IMR-90 (cell line): ENCODE data around the gene CXCL13. TPM values are rescaled to one million over a fixed set of nuclear protein-coding genes. Genes with fewer than 3 reads are reported as not detected.

Experiments used
- ATAC-seq: fragments of 200-7000 bp; cut with Tn5 transposase; 2 replicates; pipeline ENCODE4 v1.9.1; 2020; ENCODE audit warnings: low read depth, mild to moderate bottlenecking, moderate library complexity
- BruUV-seq: library from RNA; stranded (reverse); fragments of 400-500 nt; replicated peaks from 2 replicates; lab custom pipeline; 2021; lab: Mats Ljungman, UMichigan
- CTCF ChIA-PET: fragments of 300-600 bp; formaldehyde crosslinking; extraction: SDS; loops from one replicate; lab custom pipeline; 2021; ENCODE audit warnings: antibody characterized with exemption; lab: Yijun Ruan, JAX
- POLR2A ChIA-PET: fragments of 300-600 bp; sonication (Branson Sonifier 250); formaldehyde crosslinking; loops from one replicate; lab custom pipeline; 2022; ENCODE audit warnings: antibody characterized with exemption; ENCODE audit not compliant: unreplicated experiment; lab: Charles Lee
- DNase-seq: peaks from one replicate; pipeline ENCODE4 v3.0.0; 2013
- H2AFZ ChIP-seq: replicated peaks from 2 replicates; pipeline ENCODE3; 2013; ENCODE audit warnings: low read length, mild to moderate bottlenecking; ENCODE audit not compliant: poor library complexity
- H2AK5ac ChIP-seq: 2 replicates; pipeline ENCODE4 v1.6.1; 2013; ENCODE audit warnings: low read depth, low read length, inconsistent platforms
- H2AK9ac ChIP-seq: replicated peaks from 2 replicates; pipeline ENCODE3; 2013; ENCODE audit warnings: mild to moderate bottlenecking, low read depth, low read length, moderate library complexity; ENCODE audit not compliant: poor library complexity
- H2BK120ac ChIP-seq: 2 replicates; pipeline ENCODE4 v1.6.1; 2013; ENCODE audit warnings: low read depth, low read length, inconsistent platforms
- H2BK15ac ChIP-seq: 3 replicates; pipeline ENCODE4 v1.6.1; 2013; ENCODE audit warnings: low read depth, low read length, inconsistent platforms
- H2BK20ac ChIP-seq: 2 replicates; pipeline ENCODE4 v1.6.1; 2013; ENCODE audit warnings: low read depth, mild to moderate bottlenecking, inconsistent platforms, low read length, moderate library complexity
- H2BK5ac ChIP-seq: 2 replicates; pipeline ENCODE4 v1.6.1; 2013; ENCODE audit warnings: mild to moderate bottlenecking, low read depth, low read length, inconsistent platforms; ENCODE audit not compliant: poor library complexity, severe bottlenecking
- H3K14ac ChIP-seq: replicated peaks from 2 replicates; pipeline ENCODE4 v1.6.1; 2013; ENCODE audit warnings: low read depth, low read length, inconsistent platforms
- H3K18ac ChIP-seq: 2 replicates; pipeline ENCODE4 v1.6.1; 2013; ENCODE audit warnings: low read depth, low read length, control low read depth
- H3K23ac ChIP-seq: 2 replicates; pipeline ENCODE4 v1.6.1; 2013; ENCODE audit warnings: low read depth, low read length, inconsistent platforms
- H3K27ac ChIP-seq: 2 replicates; pipeline ENCODE4 v1.5.1; 2013; ENCODE audit warnings: mild to moderate bottlenecking, control low read depth, low read length; ENCODE audit not compliant: insufficient read depth
- H3K27me3 ChIP-seq: 2 replicates; pipeline ENCODE4 v1.6.1; 2013; ENCODE audit warnings: low read length; ENCODE audit not compliant: control insufficient read depth, insufficient read depth
- H3K36me3 ChIP-seq: 2 replicates; pipeline ENCODE4 v1.6.1; 2013; ENCODE audit warnings: low read length, mixed read lengths; ENCODE audit not compliant: control insufficient read depth, insufficient read depth
- H3K4ac ChIP-seq: 2 replicates; pipeline ENCODE4 v1.6.1; 2013; ENCODE audit warnings: low read depth, low read length, inconsistent platforms
- H3K4me1 ChIP-seq: 2 replicates; pipeline ENCODE4 v1.6.1; 2013; ENCODE audit warnings: low read length, mixed read lengths; ENCODE audit not compliant: control insufficient read depth, insufficient read depth
- H3K4me2 ChIP-seq: 2 replicates; pipeline ENCODE4 v1.6.1; 2013; ENCODE audit warnings: low read depth, mild to moderate bottlenecking, control low read depth, low read length, moderate library complexity
- H3K4me3 ChIP-seq: 2 replicates; pipeline ENCODE4 v1.5.1; 2013; ENCODE audit warnings: low read depth, mild to moderate bottlenecking, control low read depth, low read length, moderate library complexity; ENCODE audit not compliant: insufficient read depth
- H3K56ac ChIP-seq: 2 replicates; pipeline ENCODE4 v1.6.1; 2013; ENCODE audit warnings: low read length, inconsistent platforms; ENCODE audit not compliant: insufficient read depth; ENCODE audit errors: extremely low read depth
- H3K79me1 ChIP-seq, 2 experiments: 2 replicates each; pipeline ENCODE4 v1.6.1; 2013; ENCODE audit warnings: low read length in 2 of 2, inconsistent platforms in 1 of 2, low read depth in 1 of 2
- H3K9ac ChIP-seq: 2 replicates; pipeline ENCODE4 v1.6.1; 2013; ENCODE audit warnings: low read depth, low read length, control low read depth
- H3K9me1 ChIP-seq: 2 replicates; pipeline ENCODE4 v1.6.1; 2013; ENCODE audit warnings: low read length, inconsistent platforms; ENCODE audit not compliant: insufficient read depth
- H3K9me3 ChIP-seq: 2 replicates; pipeline ENCODE4 v1.6.1; 2013; ENCODE audit warnings: low read length; ENCODE audit not compliant: control insufficient read depth, insufficient read depth
- H4K20me1 ChIP-seq: 2 replicates; pipeline ENCODE4 v1.6.1; 2013; ENCODE audit warnings: low read length, inconsistent platforms; ENCODE audit not compliant: insufficient read depth
- H4K5ac ChIP-seq: 2 replicates; pipeline ENCODE4 v1.6.1; 2013; ENCODE audit warnings: mild to moderate bottlenecking, low read depth, low read length, control low read depth
- H4K8ac ChIP-seq, 2 experiments: 2 replicates each; pipeline ENCODE4 v1.6.1; 2013; ENCODE audit warnings: low read depth in 2 of 2, low read length in 2 of 2, control low read depth in 1 of 2, inconsistent platforms in 1 of 2
- H4K91ac ChIP-seq: 2 replicates; pipeline ENCODE4 v1.6.1; 2013; ENCODE audit warnings: low read depth, low read length, inconsistent platforms; ENCODE audit not compliant: insufficient read depth
- CHD1 ChIP-seq: IDR thresholded peaks from 2 replicates; pipeline ENCODE4 v1.6.1; 2012; ENCODE audit warnings: low read depth, low read length, improper control_type of control experiment
- MAZ ChIP-seq: IDR thresholded peaks from 2 replicates; pipeline ENCODE4 v1.6.1; 2012; ENCODE audit warnings: low read depth, mild to moderate bottlenecking, low read length, improper control_type of control experiment, moderate library complexity, borderline replicate concordance
- MXI1 ChIP-seq: IDR thresholded peaks from 2 replicates; pipeline ENCODE4 v1.6.1; 2012; ENCODE audit warnings: low read depth, mild to moderate bottlenecking, low read length, moderate library complexity, borderline replicate concordance
- RCOR1 ChIP-seq: IDR thresholded peaks from 2 replicates; pipeline ENCODE4 v1.6.1; 2012; ENCODE audit warnings: mild to moderate bottlenecking, low read length, improper control_type of control experiment; ENCODE audit not compliant: insufficient replicate concordance
- WGBS, 2 experiments: methylation state at CpG; one replicate each; pipeline versions ENCODE4 v1.1.5 to v1.1.7; 2013; ENCODE audit warnings: missing lambda C conversion rate in 2 of 2; ENCODE audit not compliant: insufficient read length in 1 of 2; ENCODE audit errors: extremely low coverage in 2 of 2; 5-methylcytosine and 5-hydroxymethylcytosine counted together
- dilution Hi-C: fragments of 300-500 bp; cut with HindIII; formaldehyde crosslinking; loops from one replicate; pipeline ENCODE4 v1.14.3; 2018; ENCODE audit warnings: low sequenced_read_pairs; ENCODE audit not compliant: unreplicated experiment
- in situ Hi-C: fragments of 300-500 bp; cut with MboI; formaldehyde crosslinking; loops from 3 replicates; pipeline ENCODE4 v1.14.3; 2019; ENCODE audit warnings: low sequenced_read_pairs, inconsistent platforms, mixed read lengths
- intact Hi-C: fragments of 100-400 bp; cut with micrococcal nuclease; formaldehyde crosslinking; loops from 2 replicates; pipeline ENCODE4 v1.10.0; 2022
- polyA plus RNA-seq, 3 experiments: library from polyadenylated mRNA; depleted of rRNA; stranded (reverse); fragments of >200 nt; gene quantifications; 2 replicates each; pipeline ENCODE4 v1.2.3, GENCODE V29; 2012; ENCODE audit warnings: low replicate concordance in 1 of 3
- total RNA-seq: library from RNA; depleted of rRNA; stranded (reverse); fragments of >200 nt; gene quantifications from 2 replicates; pipeline ENCODE4 v1.2.3, GENCODE V29; 2012
- TF ChIP-seq, protein P1 (sequence below): conservative IDR thresholded peaks from 2 replicates; pipeline ENCODE4 v1.5.1; 2012; ENCODE audit warnings: mild to moderate bottlenecking, low read depth, low read length, improper control_type of control experiment
- TF ChIP-seq, protein P2 (sequence below): fragments of 150-350 bp; IDR thresholded peaks from 2 replicates; pipeline ENCODE4 v1.6.1; 2017; ENCODE audit warnings: mild to moderate bottlenecking, antibody characterized with exemption, low read length, low read depth

The CXCL13 gene
- total and polyA plus RNA-seq, 2 of the 4 experiments (the other 2 are of a cell fraction) = not detected

DNA sequence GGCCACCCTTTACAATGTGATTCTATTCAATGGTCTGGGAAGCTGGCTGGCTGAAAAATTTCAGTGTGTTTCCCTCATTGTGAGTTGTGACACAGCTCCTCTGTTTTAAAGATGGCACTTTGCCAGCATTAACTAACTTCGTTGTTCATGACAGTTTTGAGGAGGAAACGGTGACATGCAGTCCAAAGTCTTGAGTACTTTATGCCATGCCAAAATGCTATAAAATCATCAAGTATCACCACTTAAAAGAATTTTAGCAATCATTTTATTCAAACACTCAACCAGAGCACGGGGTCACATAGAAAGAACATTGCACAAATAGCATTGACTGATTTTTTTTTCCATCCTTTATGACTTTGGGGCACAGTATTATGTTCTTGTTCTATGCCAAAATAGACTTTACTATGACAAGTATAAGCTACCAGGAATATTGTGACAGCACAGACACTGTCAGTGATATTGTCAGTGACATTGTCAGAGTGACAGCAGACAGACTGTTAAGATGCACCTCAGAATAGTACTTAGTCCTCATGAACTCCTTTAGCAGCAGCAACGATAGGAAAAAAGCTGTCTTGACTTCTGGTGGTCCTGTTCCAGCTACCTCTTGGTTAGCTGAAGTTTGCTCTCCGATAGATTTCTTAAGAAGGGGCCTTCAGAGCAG lies 46.7 kb downstream of the CXCL13 start:
- CTCF ChIA-PET = interaction anchor here (0.9 kb wide), 1 partner anchor 33 kb away, joined by 3 read pairs; no protein-coding TSS in a partner anchor

More for the DNA sequence above, 46.7 kb downstream of the CXCL13 start:
- dilution Hi-C loops = no loop called here
- WGBS, 2 experiments = no CpG with 5 or more reads among the region's 5 CpGs
- H4K8ac ChIP-seq = no peak overlapping the region
- no peak overlapping the region for H3K4me2 ChIP-seq
- H3K4me3 ChIP-seq = no peak overlapping the region
- no peak overlapping the region for H2BK5ac ChIP-seq
- no peak overlapping the region for H3K23ac ChIP-seq
- no peak overlapping the region for H3K14ac ChIP-seq
- no peaks in the 10 kb centered on the region for H3K9me1 ChIP-seq
- no peak overlapping the region for H2AK9ac ChIP-seq
- H2BK15ac ChIP-seq = no peak overlapping the region
- H4K91ac ChIP-seq = no peak overlapping the region
- H3K9ac ChIP-seq = no peak overlapping the region
- BruUV-seq = no TSS peak
- H3K27me3 ChIP-seq = no peaks in the 10 kb centered on the region; the same call in 1 of the 2 replicates
- H2AFZ ChIP-seq = no peak overlapping the region
- no peak overlapping the region for H3K18ac ChIP-seq
- no peak for DNase-seq
- H3K4ac ChIP-seq = no peak overlapping the region
- H3K9me3 ChIP-seq = no peaks in the 10 kb centered on the region
- H3K79me1 ChIP-seq = no peaks in the 10 kb centered on the region
- POLR2A ChIA-PET = no interaction called here
- H2AK5ac ChIP-seq = no peak overlapping the region
- ATAC-seq = no peak
- H2BK120ac ChIP-seq = no peak overlapping the region
- no peaks in the 10 kb centered on the region for H3K36me3 ChIP-seq
- no peak overlapping the region for H3K27ac ChIP-seq
- H3K4me1 ChIP-seq = no peaks in the 10 kb centered on the region
- intact Hi-C loops = no loop called here
- TF ChIP-seq CHD1 (no peak), RCOR1 (no peak), MXI1 (no peak), MAZ (no peak)
- TF ChIP-seq, protein P1, sequence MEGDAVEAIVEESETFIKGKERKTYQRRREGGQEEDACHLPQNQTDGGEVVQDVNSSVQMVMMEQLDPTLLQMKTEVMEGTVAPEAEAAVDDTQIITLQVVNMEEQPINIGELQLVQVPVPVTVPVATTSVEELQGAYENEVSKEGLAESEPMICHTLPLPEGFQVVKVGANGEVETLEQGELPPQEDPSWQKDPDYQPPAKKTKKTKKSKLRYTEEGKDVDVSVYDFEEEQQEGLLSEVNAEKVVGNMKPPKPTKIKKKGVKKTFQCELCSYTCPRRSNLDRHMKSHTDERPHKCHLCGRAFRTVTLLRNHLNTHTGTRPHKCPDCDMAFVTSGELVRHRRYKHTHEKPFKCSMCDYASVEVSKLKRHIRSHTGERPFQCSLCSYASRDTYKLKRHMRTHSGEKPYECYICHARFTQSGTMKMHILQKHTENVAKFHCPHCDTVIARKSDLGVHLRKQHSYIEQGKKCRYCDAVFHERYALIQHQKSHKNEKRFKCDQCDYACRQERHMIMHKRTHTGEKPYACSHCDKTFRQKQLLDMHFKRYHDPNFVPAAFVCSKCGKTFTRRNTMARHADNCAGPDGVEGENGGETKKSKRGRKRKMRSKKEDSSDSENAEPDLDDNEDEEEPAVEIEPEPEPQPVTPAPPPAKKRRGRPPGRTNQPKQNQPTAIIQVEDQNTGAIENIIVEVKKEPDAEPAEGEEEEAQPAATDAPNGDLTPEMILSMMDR = no peak
- TF ChIP-seq, protein P2, sequence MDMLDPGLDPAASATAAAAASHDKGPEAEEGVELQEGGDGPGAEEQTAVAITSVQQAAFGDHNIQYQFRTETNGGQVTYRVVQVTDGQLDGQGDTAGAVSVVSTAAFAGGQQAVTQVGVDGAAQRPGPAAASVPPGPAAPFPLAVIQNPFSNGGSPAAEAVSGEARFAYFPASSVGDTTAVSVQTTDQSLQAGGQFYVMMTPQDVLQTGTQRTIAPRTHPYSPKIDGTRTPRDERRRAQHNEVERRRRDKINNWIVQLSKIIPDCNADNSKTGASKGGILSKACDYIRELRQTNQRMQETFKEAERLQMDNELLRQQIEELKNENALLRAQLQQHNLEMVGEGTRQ = no peak
- no peak overlapping the region for H4K5ac ChIP-seq
- H4K20me1 ChIP-seq = no peaks in the 10 kb centered on the region
- no peak overlapping the region for H2BK20ac ChIP-seq
- no peak overlapping the region for H3K56ac ChIP-seq
- in situ Hi-C loops = no loop called here
